DOHH2 (cell line): Measurements from ENCODE around the gene OCA2.

Source experiments
- H3F3A ChIP-seq: fragments of 200-600 bp; sonication (generic), shearing (Covaris generic); 2 replicates; pipeline ENCODE4 v1.6.0; 2016; ENCODE audit warnings: antibody characterized with exemption, mild to moderate bottlenecking; ENCODE audit not compliant: control insufficient read depth, insufficient read depth
- H3K27ac ChIP-seq: fragments of 200-600 bp; sonication (generic); 2 replicates; pipeline ENCODE4 v1.5.1; 2014; ENCODE audit warnings: low read depth, mild to moderate bottlenecking, low read length, moderate library complexity
- H3K27me3 ChIP-seq: fragments of 200-600 bp; sonication (generic); 2 replicates; pipeline ENCODE4 v1.6.1; 2014; ENCODE audit warnings: mild to moderate bottlenecking, low read length, mixed read lengths; ENCODE audit not compliant: control insufficient read depth
- H3K36me3 ChIP-seq: fragments of 200-600 bp; sonication (generic); 2 replicates; pipeline ENCODE4 v1.6.1; 2014; ENCODE audit warnings: mild to moderate bottlenecking, low read length, moderate library complexity, mixed read lengths; ENCODE audit not compliant: control insufficient read depth
- H3K4me1 ChIP-seq: fragments of 200-600 bp; sonication (generic); 2 replicates; pipeline ENCODE4 v1.6.1; 2014; ENCODE audit warnings: mild to moderate bottlenecking, low read length, mixed read lengths; ENCODE audit not compliant: control insufficient read depth
- H3K4me2 ChIP-seq: fragments of 200-600 bp; sonication (generic); 2 replicates; pipeline ENCODE4 v1.6.0; 2014; ENCODE audit warnings: mild to moderate bottlenecking, low read length, moderate library complexity
- H3K4me3 ChIP-seq: fragments of 200-600 bp; sonication (generic); 2 replicates; pipeline ENCODE4 v1.5.1; 2014; ENCODE audit warnings: mild to moderate bottlenecking, low read length, mixed read lengths
- H3K79me2 ChIP-seq: fragments of 200-600 bp; sonication (generic); 2 replicates; pipeline ENCODE4 v1.6.1; 2014; ENCODE audit warnings: mild to moderate bottlenecking, low read length, mixed read lengths; ENCODE audit not compliant: control insufficient read depth
- H3K9me2 ChIP-seq: fragments of 200-600 bp; sonication (generic); replicated peaks from 2 replicates; pipeline ENCODE4 v1.6.1; 2014; ENCODE audit warnings: mild to moderate bottlenecking, low read length, mixed read lengths; ENCODE audit not compliant: control insufficient read depth
- H3K9me3 ChIP-seq: fragments of 200-600 bp; sonication (generic); 2 replicates; pipeline ENCODE4 v1.6.1; 2014; ENCODE audit warnings: antibody characterized with exemption, low read length, mixed read lengths; ENCODE audit not compliant: control insufficient read depth, insufficient read depth
- H4K20me1 ChIP-seq: fragments of 200-600 bp; sonication (generic); 2 replicates; pipeline ENCODE4 v1.6.0; 2014; ENCODE audit warnings: low read depth, mild to moderate bottlenecking, antibody characterized with exemption, low read length, moderate library complexity; ENCODE audit not compliant: control insufficient read depth, insufficient read depth
- EZH2phosphoT487 ChIP-seq: fragments of 200-600 bp; sonication (generic); IDR thresholded peaks from 2 replicates; pipeline ENCODE4 v1.6.1; 2017; ENCODE audit warnings: borderline replicate concordance, mild to moderate bottlenecking, antibody characterized with exemption, low read length, moderate library complexity, mixed read lengths
- TF ChIP-seq, protein P1 (sequence below): fragments of 200-600 bp; sonication (generic); IDR thresholded peaks from one replicate; pipeline ENCODE4 v1.5.1; 2014; ENCODE audit warnings: antibody characterized with exemption, mild to moderate bottlenecking, low read depth, low read length; ENCODE audit not compliant: poor library complexity, severe bottlenecking

OCA2 gene

DNA sequence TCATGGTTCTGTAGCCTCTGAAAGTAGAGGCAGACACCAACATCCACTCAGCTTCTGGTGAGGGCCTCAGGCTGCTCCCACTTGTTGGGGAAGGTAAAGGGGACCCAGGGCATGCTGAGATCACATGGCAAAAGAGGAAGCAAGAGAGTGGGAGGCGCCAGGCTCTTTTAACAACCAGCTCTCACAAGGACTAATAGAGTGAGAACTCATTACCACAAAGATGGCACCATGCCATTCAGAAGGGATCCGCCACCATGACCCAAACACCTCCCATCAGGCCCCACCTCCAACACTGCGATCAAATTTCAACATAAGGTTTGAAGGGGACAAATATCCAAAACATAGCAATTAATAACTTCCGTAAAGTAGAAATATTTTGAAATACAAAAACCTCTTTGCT, 192.3 kb downstream of the OCA2 start:
- Histone ChIP-seq H4K20me1 (no peaks in the 10 kb centered on the region), H3K27me3 (no peaks in the 10 kb centered on the region), H3K79me2 (no peaks in the 10 kb centered on the region), H3K27ac (no peak overlapping the region), H3K4me2 (no peak overlapping the region), H3K4me3 (no peak overlapping the region), H3K4me1 (no peaks in the 10 kb centered on the region), H3K36me3 (no peaks in the 10 kb centered on the region), H3F3A (no peaks in the 10 kb centered on the region), H3K9me2 (no peaks in the 10 kb centered on the region), H3K9me3 (no peaks in the 10 kb centered on the region; the same call in 1 of the 2 replicates)
- TF ChIP-seq, protein P1, sequence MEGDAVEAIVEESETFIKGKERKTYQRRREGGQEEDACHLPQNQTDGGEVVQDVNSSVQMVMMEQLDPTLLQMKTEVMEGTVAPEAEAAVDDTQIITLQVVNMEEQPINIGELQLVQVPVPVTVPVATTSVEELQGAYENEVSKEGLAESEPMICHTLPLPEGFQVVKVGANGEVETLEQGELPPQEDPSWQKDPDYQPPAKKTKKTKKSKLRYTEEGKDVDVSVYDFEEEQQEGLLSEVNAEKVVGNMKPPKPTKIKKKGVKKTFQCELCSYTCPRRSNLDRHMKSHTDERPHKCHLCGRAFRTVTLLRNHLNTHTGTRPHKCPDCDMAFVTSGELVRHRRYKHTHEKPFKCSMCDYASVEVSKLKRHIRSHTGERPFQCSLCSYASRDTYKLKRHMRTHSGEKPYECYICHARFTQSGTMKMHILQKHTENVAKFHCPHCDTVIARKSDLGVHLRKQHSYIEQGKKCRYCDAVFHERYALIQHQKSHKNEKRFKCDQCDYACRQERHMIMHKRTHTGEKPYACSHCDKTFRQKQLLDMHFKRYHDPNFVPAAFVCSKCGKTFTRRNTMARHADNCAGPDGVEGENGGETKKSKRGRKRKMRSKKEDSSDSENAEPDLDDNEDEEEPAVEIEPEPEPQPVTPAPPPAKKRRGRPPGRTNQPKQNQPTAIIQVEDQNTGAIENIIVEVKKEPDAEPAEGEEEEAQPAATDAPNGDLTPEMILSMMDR, result no peak
- TF ChIP-seq EZH2phosphoT487, result no peak

DNA sequence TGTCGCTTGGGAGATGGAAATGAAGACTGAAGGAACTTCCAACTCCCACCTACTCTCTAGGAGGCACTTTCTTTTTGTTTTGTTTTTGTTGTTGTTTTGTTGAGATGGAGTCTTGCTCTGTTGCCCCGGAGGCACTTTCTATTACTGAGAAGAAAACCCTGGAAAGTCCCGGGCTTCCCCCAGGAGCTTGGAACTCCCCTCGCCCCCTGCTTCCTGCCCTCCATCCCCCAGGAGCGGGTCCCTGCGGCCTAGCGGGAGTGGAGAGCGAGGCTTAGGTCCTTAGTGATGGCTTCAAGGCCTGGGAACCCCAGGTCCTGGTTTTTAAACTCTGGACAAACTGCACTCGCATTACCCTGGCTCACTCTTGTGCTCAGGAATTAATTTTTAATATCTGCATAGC, 195.7 kb downstream of the OCA2 start:
- Histone ChIP-seq H3K36me3 (no peaks in the 10 kb centered on the region), H3K27me3 (no peaks in the 10 kb centered on the region), H3K79me2 (no peaks in the 10 kb centered on the region), H3K4me2 (no peak overlapping the region), H3K27ac (no peak overlapping the region), H3K9me2 (no peaks in the 10 kb centered on the region), H4K20me1 (no peaks in the 10 kb centered on the region), H3K9me3 (no peaks in the 10 kb centered on the region; the same call in 1 of the 2 replicates), H3F3A (no peaks in the 10 kb centered on the region), H3K4me1 (no peaks in the 10 kb centered on the region), H3K4me3 (no peak overlapping the region)
- TF ChIP-seq EZH2phosphoT487, result no peak
- TF ChIP-seq, protein P1, result no peak

DNA sequence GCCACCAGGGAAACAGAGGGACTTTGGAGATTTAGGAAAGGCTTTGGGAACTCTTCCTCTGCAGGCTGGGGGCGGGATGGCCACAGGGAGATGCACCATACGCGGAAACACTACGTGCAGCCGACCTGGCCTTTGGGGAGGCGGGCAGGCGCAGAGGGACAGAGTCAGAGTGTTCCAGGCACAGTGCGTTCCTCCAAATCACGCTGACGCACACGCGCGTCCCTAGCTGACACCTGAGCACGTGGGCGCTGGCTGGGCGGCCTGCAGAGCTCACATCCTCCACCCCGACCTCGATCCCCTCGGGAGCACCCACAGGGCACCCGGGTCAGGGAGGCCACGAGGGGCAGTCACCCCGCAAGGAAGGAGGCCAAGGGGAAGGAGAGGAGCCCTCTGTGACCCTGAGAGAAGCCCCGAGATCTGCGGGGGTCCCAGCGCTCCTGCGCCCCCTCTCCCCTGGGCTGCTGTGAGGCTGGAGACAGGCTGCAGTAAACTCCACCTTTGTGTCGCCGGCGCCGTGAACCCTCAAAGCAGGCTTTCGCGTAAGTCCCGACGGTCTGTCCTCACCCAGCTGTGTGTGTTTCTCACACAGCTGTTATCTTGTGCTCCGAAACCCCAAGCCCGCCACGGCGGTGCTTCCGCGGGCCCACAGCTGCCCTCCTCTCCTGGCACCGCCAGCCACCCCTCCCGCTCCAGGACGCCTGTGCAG, 196.3 kb downstream of the OCA2 start:
- TF ChIP-seq, protein P1, result no peak
- TF ChIP-seq EZH2phosphoT487, result no peak
- no peaks in the 10 kb centered on the region for H3F3A ChIP-seq
- no peaks in the 10 kb centered on the region for H3K4me1 ChIP-seq
- H3K4me2 ChIP-seq, result no peak overlapping the region
- no peak overlapping the region for H3K4me3 ChIP-seq
- H3K27me3 ChIP-seq, result no peaks in the 10 kb centered on the region
- no peaks in the 10 kb centered on the region for H3K36me3 ChIP-seq
- H3K79me2 ChIP-seq, result no peaks in the 10 kb centered on the region
- no peaks in the 10 kb centered on the region for H3K9me2 ChIP-seq
- H3K27ac ChIP-seq, result no peak overlapping the region
- no peaks in the 10 kb centered on the region; the same call in 1 of the 2 replicates for H3K9me3 ChIP-seq
- H4K20me1 ChIP-seq, result no peaks in the 10 kb centered on the region
